SK-N-SH treated with all-trans-retinoic acid at 6 μM for 48 hours (cell line): ENCODE results near the gene NDUFS8.

Source experiments
- ARNTL ChIP-seq: fragments of 450-650 bp; formaldehyde crosslinking; IDR thresholded peaks from 2 replicates; pipeline ENCODE4 v1.5.0; 2020; ENCODE audit warnings: low read depth, mild to moderate bottlenecking, moderate library complexity, borderline replicate concordance
- BACH2 ChIP-seq: fragments of 250-450 bp; sonication (Bioruptor Pico); IDR thresholded peaks from 2 replicates; pipeline ENCODE4 v1.9.0; 2021; ENCODE audit warnings: mild to moderate bottlenecking, borderline replicate concordance
- ESRRG ChIP-seq: fragments of 250-450 bp; sonication (Bioruptor Pico); IDR thresholded peaks from 2 replicates; pipeline ENCODE4 v1.6.1; 2021; ENCODE audit warnings: mild to moderate bottlenecking
- OSR1 ChIP-seq: fragments of 250-450 bp; sonication (Bioruptor Pico); IDR thresholded peaks from 2 replicates; pipeline ENCODE4 v1.8.0; 2022; ENCODE audit warnings: moderate library complexity, mild to moderate bottlenecking, inconsistent platforms
- SNAI2 ChIP-seq: fragments of 250-450 bp; sonication (Bioruptor Pico); IDR thresholded peaks from 2 replicates; pipeline ENCODE4 v1.5.0; 2020; ENCODE audit warnings: mild to moderate bottlenecking, moderate library complexity
- ZFP3 ChIP-seq: fragments of 250-450 bp; sonication (Bioruptor Pico); IDR thresholded peaks from 2 replicates; pipeline ENCODE4 v1.5.0; 2020; ENCODE audit warnings: mild to moderate bottlenecking, moderate library complexity
- ZFP30 ChIP-seq: fragments of 450-650 bp; formaldehyde crosslinking; IDR thresholded peaks from 2 replicates; pipeline ENCODE4 v1.5.0; 2022; ENCODE audit warnings: mild to moderate bottlenecking, moderate library complexity
- ZNF70 ChIP-seq: fragments of 450-650 bp; formaldehyde crosslinking; IDR thresholded peaks from 2 replicates; pipeline ENCODE4 v1.5.0; 2020; ENCODE audit warnings: mild to moderate bottlenecking, moderate library complexity
- TF ChIP-seq, protein P1 (sequence below): fragments of 250-450 bp; sonication (Bioruptor Pico); IDR thresholded peaks from 2 replicates; pipeline ENCODE4 v1.5.1; 2020; ENCODE audit warnings: low read depth, mild to moderate bottlenecking, moderate library complexity
- TF ChIP-seq, protein P2 (sequence below): fragments of 250-450 bp; sonication (Bioruptor Pico); IDR thresholded peaks from 2 replicates; pipeline ENCODE4 v1.8.0; 2021; ENCODE audit warnings: low read depth, mild to moderate bottlenecking, moderate library complexity, borderline replicate concordance
- TF ChIP-seq, protein P3 (sequence below): fragments of 250-450 bp; sonication (Bioruptor Pico); IDR thresholded peaks from 2 replicates; pipeline ENCODE4 v1.8.0; 2020; ENCODE audit warnings: mild to moderate bottlenecking, moderate library complexity, borderline replicate concordance

DNA sequence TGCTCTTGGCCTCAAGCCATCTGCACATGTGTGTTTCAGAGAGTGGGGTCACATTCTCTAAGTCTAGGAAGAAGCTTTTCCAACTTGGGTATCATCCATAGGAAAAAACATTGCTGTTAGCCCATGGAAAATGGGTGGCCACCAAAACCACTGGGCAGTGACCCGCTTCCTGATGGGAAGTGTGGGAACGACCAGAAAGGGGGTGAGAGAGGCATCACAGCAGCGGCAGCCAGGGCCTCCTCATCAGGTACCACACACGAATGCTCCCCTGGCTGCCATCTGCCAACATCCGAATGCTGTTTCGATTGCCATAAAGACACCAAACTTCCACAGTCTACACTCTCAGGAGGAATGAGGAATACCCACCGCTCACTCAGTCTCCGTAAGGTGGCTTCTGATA, 50.4 kb downstream of the NDUFS8 start:
- TF ChIP-seq, protein P1, sequence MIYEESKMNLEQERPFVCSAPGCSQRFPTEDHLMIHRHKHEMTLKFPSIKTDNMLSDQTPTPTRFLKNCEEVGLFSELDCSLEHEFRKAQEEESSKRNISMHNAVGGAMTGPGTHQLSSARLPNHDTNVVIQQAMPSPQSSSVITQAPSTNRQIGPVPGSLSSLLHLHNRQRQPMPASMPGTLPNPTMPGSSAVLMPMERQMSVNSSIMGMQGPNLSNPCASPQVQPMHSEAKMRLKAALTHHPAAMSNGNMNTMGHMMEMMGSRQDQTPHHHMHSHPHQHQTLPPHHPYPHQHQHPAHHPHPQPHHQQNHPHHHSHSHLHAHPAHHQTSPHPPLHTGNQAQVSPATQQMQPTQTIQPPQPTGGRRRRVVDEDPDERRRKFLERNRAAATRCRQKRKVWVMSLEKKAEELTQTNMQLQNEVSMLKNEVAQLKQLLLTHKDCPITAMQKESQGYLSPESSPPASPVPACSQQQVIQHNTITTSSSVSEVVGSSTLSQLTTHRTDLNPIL (CRISPR knock-in tag) = no peak
- TF ChIP-seq BACH2 (CRISPR knock-in tag) = no peak
- TF ChIP-seq ARNTL (CRISPR knock-in tag) = no peak
- TF ChIP-seq OSR1 (CRISPR knock-in tag) = no peak
- TF ChIP-seq ZNF70 = no peak
- TF ChIP-seq SNAI2 (CRISPR knock-in tag) = no peak
- TF ChIP-seq ESRRG (CRISPR knock-in tag) = no peak
- no peak for TF ChIP-seq ZFP3
- TF ChIP-seq, protein P2, sequence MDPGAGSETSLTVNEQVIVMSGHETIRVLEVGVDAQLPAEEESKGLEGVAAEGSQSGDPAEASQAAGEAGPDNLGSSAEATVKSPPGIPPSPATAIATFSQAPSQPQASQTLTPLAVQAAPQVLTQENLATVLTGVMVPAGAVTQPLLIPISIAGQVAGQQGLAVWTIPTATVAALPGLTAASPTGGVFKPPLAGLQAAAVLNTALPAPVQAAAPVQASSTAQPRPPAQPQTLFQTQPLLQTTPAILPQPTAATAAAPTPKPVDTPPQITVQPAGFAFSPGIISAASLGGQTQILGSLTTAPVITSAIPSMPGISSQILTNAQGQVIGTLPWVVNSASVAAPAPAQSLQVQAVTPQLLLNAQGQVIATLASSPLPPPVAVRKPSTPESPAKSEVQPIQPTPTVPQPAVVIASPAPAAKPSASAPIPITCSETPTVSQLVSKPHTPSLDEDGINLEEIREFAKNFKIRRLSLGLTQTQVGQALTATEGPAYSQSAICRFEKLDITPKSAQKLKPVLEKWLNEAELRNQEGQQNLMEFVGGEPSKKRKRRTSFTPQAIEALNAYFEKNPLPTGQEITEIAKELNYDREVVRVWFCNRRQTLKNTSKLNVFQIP (CRISPR knock-in tag) = no peak
- TF ChIP-seq ZFP30 = no peak
- TF ChIP-seq, protein P3, sequence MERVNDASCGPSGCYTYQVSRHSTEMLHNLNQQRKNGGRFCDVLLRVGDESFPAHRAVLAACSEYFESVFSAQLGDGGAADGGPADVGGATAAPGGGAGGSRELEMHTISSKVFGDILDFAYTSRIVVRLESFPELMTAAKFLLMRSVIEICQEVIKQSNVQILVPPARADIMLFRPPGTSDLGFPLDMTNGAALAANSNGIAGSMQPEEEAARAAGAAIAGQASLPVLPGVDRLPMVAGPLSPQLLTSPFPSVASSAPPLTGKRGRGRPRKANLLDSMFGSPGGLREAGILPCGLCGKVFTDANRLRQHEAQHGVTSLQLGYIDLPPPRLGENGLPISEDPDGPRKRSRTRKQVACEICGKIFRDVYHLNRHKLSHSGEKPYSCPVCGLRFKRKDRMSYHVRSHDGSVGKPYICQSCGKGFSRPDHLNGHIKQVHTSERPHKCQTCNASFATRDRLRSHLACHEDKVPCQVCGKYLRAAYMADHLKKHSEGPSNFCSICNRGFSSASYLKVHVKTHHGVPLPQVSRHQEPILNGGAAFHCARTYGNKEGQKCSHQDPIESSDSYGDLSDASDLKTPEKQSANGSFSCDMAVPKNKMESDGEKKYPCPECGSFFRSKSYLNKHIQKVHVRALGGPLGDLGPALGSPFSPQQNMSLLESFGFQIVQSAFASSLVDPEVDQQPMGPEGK (CRISPR knock-in tag) = no peak
